Measurements from ENCODE around the gene CCDC154.

The CCDC154 gene

DNA sequence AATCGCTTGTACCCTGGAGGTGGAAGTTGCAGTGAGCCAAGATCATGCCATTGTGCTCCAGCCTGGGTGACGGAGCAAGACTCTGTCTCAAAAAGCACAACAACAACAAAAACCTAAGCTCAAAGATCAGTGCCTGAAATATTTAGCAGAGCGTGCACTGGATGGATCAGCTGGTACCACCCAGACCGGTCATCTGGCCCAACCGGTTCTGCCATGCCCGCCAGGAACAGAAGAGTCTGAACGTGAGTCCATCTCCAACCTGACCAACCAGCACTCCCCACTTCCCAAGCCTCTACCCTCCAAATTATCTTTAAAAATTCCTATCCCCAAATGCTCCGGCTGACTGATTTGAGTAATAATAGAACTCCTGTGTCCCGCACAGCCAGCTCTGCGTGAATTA lies 22.3 kb downstream of the CCDC154 start:
- no peak for DNase-seq (ENCODE audit: low read depth)

GRCh38 chr16:1420111-1420539 lies 24.2 kb downstream of the CCDC154 start:
- DNase-seq (ENCODE audit: low read depth) = no peak

DNA sequence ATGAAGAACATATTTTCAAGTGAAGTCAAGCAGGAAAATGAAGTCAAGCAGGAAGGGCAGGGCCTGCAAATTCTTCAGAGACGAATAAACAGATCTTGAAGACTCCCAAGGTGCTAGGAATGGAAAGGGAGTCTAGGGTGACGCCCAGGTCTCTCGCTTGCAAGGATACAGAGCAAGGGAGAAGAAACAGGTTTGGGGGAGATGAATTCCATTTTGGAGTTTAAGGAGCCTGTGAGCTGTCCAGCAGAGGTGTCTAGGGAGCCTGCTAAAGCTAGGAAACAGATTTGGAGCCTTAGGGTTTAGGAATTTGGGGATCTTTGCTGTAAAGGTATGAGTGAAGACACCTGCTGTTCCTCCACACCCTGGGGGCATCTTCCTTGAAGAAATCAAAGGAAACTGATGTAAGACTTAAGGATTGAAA lies 27.8 kb downstream of the CCDC154 start:
- no peak for DNase-seq (ENCODE audit: low read depth)

- peak; percentile 69 for DNase-seq (ENCODE audit: low read depth)
Measured at GRCh38 chr16:1414532-1415260, 29.7 kb downstream of the CCDC154 start, which contains the start of gene UNKL. Gene UNKL (minus strand): TSS chr16:1414704. CDS start chr16:1414691, 13 bp downstream.

- no peak for DNase-seq (ENCODE audit: low read depth)
Measured at GRCh38 chr16:1413684-1414531, 30.4 kb downstream of the CCDC154 start.

DNA sequence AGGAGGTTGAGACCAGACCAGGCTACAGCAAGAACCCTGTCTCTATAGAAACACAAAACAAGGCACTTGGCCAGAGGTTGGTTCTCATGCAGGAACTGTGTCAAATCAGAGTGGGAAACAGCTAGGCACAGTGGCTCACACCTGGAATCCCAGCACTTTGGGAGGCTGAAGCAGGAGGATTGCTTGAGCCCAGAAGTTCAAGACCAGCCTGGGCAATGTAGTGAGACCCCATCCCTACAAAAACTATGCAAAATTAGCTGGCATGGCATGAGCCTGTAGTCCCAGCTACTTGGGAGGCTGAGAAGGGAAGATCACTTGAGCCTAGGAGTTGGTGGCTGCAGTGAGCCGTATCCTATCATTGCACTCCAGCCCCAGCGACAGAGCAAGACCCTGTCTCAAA lies 31.5 kb downstream of the CCDC154 start:
- DNase-seq (ENCODE audit: low read depth) = no peak

DNA sequence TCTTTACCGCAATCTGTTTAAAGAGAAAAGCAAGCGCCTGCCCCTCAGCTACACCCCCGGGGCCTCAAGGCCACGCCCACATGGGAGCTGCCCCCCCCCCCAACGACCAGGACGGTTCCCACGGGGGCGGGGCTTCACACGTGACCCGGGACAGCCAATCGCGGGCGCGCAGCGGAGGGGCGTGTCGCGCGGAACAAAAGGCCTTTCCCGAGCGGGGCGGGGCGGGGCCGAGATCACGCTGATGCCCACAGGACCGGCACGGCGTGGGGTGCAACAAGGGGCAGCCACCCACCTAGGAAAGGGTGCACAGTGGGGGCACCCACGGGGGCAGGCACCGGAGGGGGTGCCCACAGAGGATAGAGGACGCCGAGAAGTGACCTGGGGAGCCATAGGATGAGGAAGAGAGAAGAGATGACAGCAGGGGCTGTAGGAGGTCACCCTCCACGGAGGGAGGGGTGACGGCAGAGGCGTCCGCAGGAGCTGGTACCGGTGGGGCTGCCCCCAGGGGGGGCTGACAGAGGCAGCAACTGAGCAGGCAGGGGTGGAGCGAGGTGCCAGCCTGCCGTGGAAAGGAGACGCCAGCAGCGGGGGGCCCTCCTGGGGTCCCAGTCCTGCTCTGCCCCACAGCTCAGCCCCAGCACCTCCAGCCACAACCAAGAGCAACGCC lies 36.1 kb downstream of the CCDC154 start:
- DNase-seq (ENCODE audit: low read depth) = peak; percentile 89

DNA sequence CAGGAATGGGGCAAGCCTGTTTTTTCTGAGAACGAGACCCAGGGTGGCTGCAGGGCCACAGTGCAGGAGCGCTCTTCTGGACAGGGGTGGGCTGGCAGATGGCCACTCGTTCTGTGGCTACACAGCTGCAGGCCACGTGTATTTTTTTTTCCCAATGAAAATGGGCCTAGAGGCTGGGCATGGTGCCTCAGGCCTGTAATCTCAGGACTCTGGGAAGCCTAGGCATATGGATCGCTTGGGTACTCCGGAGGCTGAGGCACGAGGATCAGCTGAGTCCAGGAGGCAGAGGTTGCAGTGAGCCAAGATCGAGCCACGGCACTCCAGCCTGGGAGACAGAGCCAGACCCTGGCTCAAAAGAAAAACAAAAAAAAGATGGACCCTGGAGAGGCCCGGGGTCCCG lies 36.6 kb downstream of the CCDC154 start:
- DNase-seq (ENCODE audit: low read depth) = no peak

DNA sequence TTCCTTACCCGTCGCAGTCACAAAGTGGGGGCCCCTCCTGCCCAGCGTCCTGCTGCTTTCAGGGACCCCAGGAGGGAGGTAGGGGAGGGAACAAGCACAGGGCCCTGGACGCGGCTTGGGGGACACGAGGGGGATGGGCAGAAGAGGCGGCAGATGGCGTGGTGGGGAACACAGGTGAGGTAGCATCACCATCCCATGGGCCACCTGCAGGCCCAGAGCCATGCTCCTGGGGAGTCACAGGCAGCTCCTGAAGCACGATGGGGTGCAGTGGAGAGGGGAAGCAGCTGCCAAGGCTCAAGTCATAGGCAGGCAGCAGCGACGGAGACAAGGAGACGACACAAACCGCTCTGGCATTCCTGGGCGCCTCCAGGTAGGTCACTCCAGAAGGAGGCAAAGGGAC lies 40.6 kb downstream of the CCDC154 start:
- no peak for DNase-seq (ENCODE audit: low read depth)

DNA sequence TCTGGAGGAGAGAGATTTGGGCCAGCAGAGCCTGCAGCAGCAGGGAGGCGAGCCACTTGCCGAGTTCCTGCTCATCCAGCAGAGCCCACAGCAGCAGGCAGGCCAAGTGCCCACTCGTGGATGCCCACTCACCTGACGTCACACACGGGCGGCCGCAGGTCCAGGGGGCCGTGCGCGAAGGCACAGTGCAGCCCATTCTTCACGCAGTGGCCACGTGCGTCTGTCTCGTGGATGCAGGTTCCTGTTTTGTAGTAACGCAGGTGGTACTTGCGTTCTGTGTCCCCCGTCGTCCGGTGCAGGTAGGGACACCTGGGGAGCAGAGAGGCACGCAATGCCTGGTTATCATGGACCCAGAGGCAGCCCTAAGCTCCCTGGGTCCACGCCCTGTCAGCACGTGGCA lies 41.3 kb downstream of the CCDC154 start:
- no peak for DNase-seq (ENCODE audit: low read depth)

GRCh38 chr16:1401758-1402154 lies 42.6 kb downstream of the CCDC154 start:
- DNase-seq (ENCODE audit: low read depth) = no peak

- no peak for DNase-seq (ENCODE audit: low read depth)
Measured at GRCh38 chr16:1401061-1401757, 43.1 kb downstream of the CCDC154 start.

GRCh38 chr16:1398826-1399581 lies 45.4 kb downstream of the CCDC154 start:
- DNase-seq (ENCODE audit: low read depth) = no peak

GRCh38 chr16:1398351-1398750 lies 46.0 kb downstream of the CCDC154 start:
- DNase-seq (ENCODE audit: low read depth) = no peak

GRCh38 chr16:1397779-1398178 lies 46.6 kb downstream of the CCDC154 start:
- DNase-seq (ENCODE audit: low read depth) = no peak

DNA sequence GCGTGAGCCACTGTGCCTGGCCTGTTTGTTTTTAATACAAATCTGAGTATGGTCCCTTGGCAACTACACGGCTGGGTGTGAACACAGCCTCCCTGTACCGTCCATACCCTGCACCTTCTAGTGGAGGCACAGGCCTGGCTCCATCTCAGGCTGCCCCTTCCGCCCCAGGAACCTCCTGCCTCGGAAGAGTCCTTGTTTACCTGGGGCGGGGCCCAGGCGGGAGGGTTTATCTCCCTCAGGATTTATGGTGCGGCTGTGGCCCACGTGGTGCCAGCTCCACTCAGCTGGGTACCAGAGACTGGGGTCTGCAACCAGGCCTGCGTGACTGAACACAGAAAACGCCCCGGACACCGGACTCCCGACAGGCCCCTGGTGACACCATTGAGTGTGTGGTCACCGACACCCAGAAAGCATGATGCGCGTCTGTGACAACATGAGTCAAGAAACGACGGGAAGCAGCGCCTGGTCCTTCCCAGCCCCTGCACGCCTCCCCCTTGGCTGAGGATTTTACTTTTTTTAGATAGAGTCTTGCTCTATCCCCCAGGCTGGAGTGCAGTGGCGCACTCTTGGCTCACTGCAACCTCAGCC lies 48.8 kb downstream of the CCDC154 start:
- no peak for DNase-seq (ENCODE audit: low read depth)

DNA sequence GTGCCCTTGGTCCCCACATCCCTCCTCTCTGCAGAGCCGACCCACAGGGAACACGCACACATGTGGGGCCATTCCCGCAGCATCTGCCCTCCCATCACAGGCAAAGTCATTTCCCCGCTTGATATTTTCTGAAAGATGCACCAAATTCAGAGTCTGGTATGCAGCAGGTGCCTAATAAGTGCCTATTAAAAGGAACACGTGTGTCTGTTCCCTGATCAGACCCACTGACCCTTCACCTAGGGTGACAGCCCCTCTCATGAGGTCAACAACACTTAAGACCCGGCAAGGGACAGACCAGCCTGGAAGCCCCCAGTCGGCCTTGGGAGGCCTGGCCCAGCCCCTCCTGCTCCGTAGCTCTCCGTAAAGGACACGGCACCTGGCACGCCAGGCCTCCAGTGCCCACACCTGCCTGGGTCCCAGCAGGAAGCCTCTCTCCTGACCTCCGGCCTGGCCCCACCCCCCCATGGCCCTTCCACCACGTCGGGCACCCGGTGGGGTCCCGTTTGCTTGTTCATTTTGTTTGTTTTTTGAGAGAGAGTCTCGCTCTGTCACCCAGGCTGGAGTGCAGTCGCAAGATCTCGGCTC lies 49.9 kb downstream of the CCDC154 start:
- DNase-seq (ENCODE audit: low read depth) = no peak

- DNase-seq (ENCODE audit: low read depth) = no peak
Measured at GRCh38 chr16:1393613-1394176, 50.7 kb downstream of the CCDC154 start.

DNA sequence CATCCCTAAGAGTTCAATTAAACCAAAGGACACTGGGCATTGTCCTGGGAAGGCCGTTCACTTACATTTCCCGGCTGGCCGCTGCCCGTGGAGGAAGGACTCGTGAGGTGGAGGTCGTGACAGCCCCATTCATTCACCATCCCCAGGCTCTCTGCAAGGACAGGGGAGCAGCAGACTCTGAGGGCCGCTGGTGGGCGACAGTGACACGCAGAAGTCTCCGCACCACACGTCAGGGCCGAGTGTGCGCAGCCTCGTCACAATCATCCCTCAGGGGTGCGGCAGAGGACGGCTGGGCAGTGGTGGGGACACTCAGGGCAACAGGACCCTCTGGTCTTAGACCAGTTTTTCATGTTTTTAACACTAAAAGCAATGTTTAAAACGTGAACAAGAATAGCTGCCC lies 51.5 kb downstream of the CCDC154 start:
- no peak for DNase-seq (ENCODE audit: low read depth)

GRCh38 chr16:1390239-1390779 lies 54.0 kb downstream of the CCDC154 start:
- no peak for DNase-seq (ENCODE audit: low read depth)

Data from T-helper 22 cell (primary cell).